Hepatocyte (in vitro differentiated cells): Measurements from ENCODE around the gene TNFAIP8L3.

ENCODE experiments used
- CTCF ChIP-seq: fragments of 200-600 bp; sonication (generic); IDR thresholded peaks from 2 replicates; pipeline ENCODE4 v1.5.1; 2016; ENCODE audit warnings: antibody characterized with exemption, mild to moderate bottlenecking; ENCODE audit not compliant: poor library complexity
- EZH2 ChIP-seq: fragments of 200-600 bp; sonication (generic); IDR thresholded peaks from 2 replicates; pipeline ENCODE4 v1.6.1; 2016; ENCODE audit warnings: antibody characterized with exemption, mild to moderate bottlenecking, borderline replicate concordance
- EZH2phosphoT487 ChIP-seq: fragments of 200-600 bp; sonication (generic); IDR thresholded peaks from one replicate; pipeline ENCODE4 v1.6.1; 2018; ENCODE audit warnings: antibody characterized with exemption, mild to moderate bottlenecking, low read depth, moderate library complexity; ENCODE audit not compliant: unreplicated experiment, severe bottlenecking

GRCh38 chr15:51082246-51082645 is 12.5 kb downstream of the TNFAIP8L3 start:
- no peak for TF ChIP-seq CTCF
- TF ChIP-seq EZH2: no peak
- TF ChIP-seq EZH2phosphoT487: no peak
